K562 (cell line): ENCODE measurements around the gene MBOAT2. TPM values are rescaled to one million over a fixed set of nuclear protein-coding genes. Genes with fewer than 3 reads are reported as not detected.

Experiments used
- HDAC6 ChIP-seq: IDR thresholded peaks from 2 replicates; pipeline ENCODE4 v1.6.1; 2012; ENCODE audit warnings: low read depth, mild to moderate bottlenecking, control low read depth, inconsistent platforms, low read length, moderate library complexity
- KDM2B ChIP-seq: fragments of 250-450 bp; sonication (Bioruptor Pico); IDR thresholded peaks from 2 replicates; pipeline ENCODE4 v1.8.0; 2021; ENCODE audit warnings: mild to moderate bottlenecking, moderate library complexity
- KLF13 ChIP-seq: fragments of 450-650 bp; IDR thresholded peaks from 2 replicates; pipeline ENCODE4 v1.6.1; 2016; ENCODE audit warnings: missing genetic modification characterization, low read depth, mild to moderate bottlenecking, missing compliant biosample characterization, moderate library complexity, borderline replicate concordance
- MAFG ChIP-seq: fragments of 450-650 bp; conservative IDR thresholded peaks from 2 replicates; pipeline ENCODE4 v1.6.1; 2016; ENCODE audit warnings: missing genetic modification characterization, missing compliant biosample characterization
- MTA3 ChIP-seq: fragments of 450-650 bp; formaldehyde crosslinking; IDR thresholded peaks from 2 replicates; pipeline ENCODE4 v1.6.1; 2017; ENCODE audit warnings: mild to moderate bottlenecking, borderline replicate concordance
- MXI1 ChIP-seq: IDR thresholded peaks from 2 replicates; pipeline ENCODE4 v1.6.1; 2011; ENCODE audit warnings: low read depth, mild to moderate bottlenecking, improper control_type of control experiment, low read length
- NCOA4 ChIP-seq: fragments of 450-650 bp; IDR thresholded peaks from 2 replicates; pipeline ENCODE4 v1.6.1; 2018; ENCODE audit warnings: mild to moderate bottlenecking; ENCODE audit not compliant: partially characterized antibody
- POLR2AphosphoS2 ChIP-seq: IDR thresholded peaks from 2 replicates; pipeline ENCODE4 v1.6.1; 2012; ENCODE audit warnings: low read length, improper control_type of control experiment
- PPARD ChIP-seq: fragments of 250-450 bp; sonication (Bioruptor Pico); IDR thresholded peaks from 2 replicates; pipeline ENCODE4 v1.8.0; 2022; ENCODE audit warnings: inconsistent platforms, mild to moderate bottlenecking, moderate library complexity
- SMARCC2 ChIP-seq: fragments of 450-650 bp; IDR thresholded peaks from 2 replicates; pipeline ENCODE4 v1.6.1; 2017; ENCODE audit warnings: antibody characterized with exemption, moderate library complexity, mild to moderate bottlenecking, low read depth
- U2AF2 ChIP-seq: fragments of 200-400 bp; formaldehyde crosslinking; optimal IDR thresholded peaks from 2 replicates; pipeline ENCODE3; 2017; ENCODE audit warnings: low read depth, mild to moderate bottlenecking, low read length
- ZEB2 ChIP-seq: fragments of 450-650 bp; IDR thresholded peaks from 2 replicates; pipeline ENCODE4 v1.6.1; 2016
- ZNF140 ChIP-seq: fragments of 250-450 bp; sonication (Bioruptor Pico); IDR thresholded peaks from 2 replicates; pipeline ENCODE4 v1.8.0; 2021; ENCODE audit warnings: moderate library complexity, mild to moderate bottlenecking, inconsistent platforms
- ZNF224 ChIP-seq: sonication (generic); formaldehyde crosslinking; IDR thresholded peaks from 2 replicates; pipeline ENCODE4 v1.8.0; 2022; ENCODE audit warnings: mild to moderate bottlenecking, missing genetic modification reagents
- ZNF263 ChIP-seq: sonication (generic); formaldehyde crosslinking; IDR thresholded peaks from 2 replicates; pipeline ENCODE4 v1.8.0; 2022; ENCODE audit warnings: mild to moderate bottlenecking, missing genetic modification reagents, borderline replicate concordance
- ZNF445 ChIP-seq: fragments of 250-450 bp; sonication (Bioruptor Pico); IDR thresholded peaks from 2 replicates; pipeline ENCODE4 v1.4.0; 2020; ENCODE audit warnings: low read depth, mild to moderate bottlenecking, moderate library complexity
- ZNF584 ChIP-seq: fragments of 200-800 bp; sonication (Bioruptor generic); IDR thresholded peaks from 2 replicates; pipeline ENCODE4 v1.6.1; 2016; ENCODE audit warnings: low read depth, mild to moderate bottlenecking, missing genetic modification characterization, missing compliant biosample characterization
- polyA plus RNA-seq, 8 experiments: library from polyadenylated mRNA; depleted of rRNA in 4 of 8; stranded (reverse) in 5 of 8; unstranded in 3 of 8; fragments of >200 nt; fragmentation: Nextera tagmentation in 2 of 8; fragmentation: Illumina TruSeq in 1 of 8; extraction: Ambion mirVana in 2 of 8; extraction: Trizol in 1 of 8; gene quantifications; 2 replicates each; pipeline versions ENCODE4 v1.2.1 to v1.2.3, GENCODE V29; 2011 to 2014; ENCODE audit warnings: inconsistent platforms in 1 of 8, missing spikeins in 1 of 8
- total RNA-seq, 7 experiments: library from RNA; depleted of rRNA in 6 of 7; stranded (reverse); fragments of >200 nt in 6 of 7; fragmentation: Illumina TruSeq in 2 of 7; extraction: Trizol in 2 of 7; gene quantifications; 2 replicates each; pipeline versions ENCODE4 v1.2.1 to v1.2.3, GENCODE V29; 2011 to 2021; ENCODE audit warnings: low replicate concordance in 1 of 7
- TF ChIP-seq, protein P1 (sequence below): fragments of 450-650 bp; formaldehyde crosslinking; IDR thresholded peaks from 2 replicates; pipeline ENCODE4 v1.4.0; 2022; ENCODE audit warnings: missing genetic modification characterization
- TF ChIP-seq, protein P2 (sequence below): fragments of 450-650 bp; formaldehyde crosslinking; IDR thresholded peaks from 2 replicates; pipeline ENCODE4 v1.4.0; 2022; ENCODE audit warnings: mild to moderate bottlenecking, moderate library complexity
- TF ChIP-seq, protein P3 (sequence below): sonication (generic); formaldehyde crosslinking; IDR thresholded peaks from 2 replicates; pipeline ENCODE4 v1.8.0; 2022; ENCODE audit warnings: mild to moderate bottlenecking, missing genetic modification reagents
- TF ChIP-seq, protein P4 (sequence below): fragments of 250-450 bp; sonication (Bioruptor Pico); IDR thresholded peaks from 2 replicates; pipeline ENCODE4 v1.8.0; 2021; ENCODE audit warnings: mild to moderate bottlenecking, moderate library complexity
- TF ChIP-seq, protein P5 (sequence below): sonication (generic); formaldehyde crosslinking; IDR thresholded peaks from 2 replicates; pipeline ENCODE4 v1.8.0; 2022; ENCODE audit warnings: mild to moderate bottlenecking, missing genetic modification reagents, borderline replicate concordance

Gene MBOAT2
- total and polyA plus RNA-seq, 9 of the 15 experiments (the other 6 are each of a cell fraction or from before 2014, with no cell fraction given) = 8.4 to 122 (median 27.6) TPM

DNA sequence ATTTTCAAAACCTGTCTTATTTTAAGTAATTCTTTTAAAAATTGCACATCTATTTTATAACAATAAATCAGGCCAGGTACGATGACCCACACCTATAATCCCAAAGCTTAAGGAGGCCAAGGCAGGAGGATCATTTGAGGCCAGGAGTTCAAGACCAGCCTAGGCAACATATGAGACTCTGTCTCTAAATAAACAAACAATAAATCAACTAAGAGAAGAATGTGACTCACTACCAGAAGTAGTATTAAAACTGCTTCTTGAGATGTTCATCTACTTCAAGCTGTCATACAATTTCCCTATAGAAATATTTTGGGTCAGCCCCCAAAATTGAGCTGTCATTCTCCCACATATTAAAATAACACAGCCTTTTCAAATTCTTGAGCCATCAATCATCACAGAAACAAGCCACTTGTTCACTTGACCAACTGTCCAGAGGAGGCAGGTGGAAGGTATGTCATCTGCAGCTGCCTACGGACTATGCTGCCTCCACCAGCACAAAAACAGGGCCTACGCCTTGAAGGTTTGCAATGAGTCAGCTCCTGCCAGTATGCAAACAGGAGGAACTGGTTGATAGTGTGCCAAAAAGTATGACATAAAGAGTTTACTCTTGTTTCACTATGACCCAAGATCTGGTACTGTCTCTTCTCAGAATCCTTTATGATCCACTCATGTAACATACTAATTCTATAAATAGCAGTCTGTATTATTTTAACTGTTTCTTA, 199.7 kb downstream of the MBOAT2 start (continued):
- TF ChIP-seq, protein P1, sequence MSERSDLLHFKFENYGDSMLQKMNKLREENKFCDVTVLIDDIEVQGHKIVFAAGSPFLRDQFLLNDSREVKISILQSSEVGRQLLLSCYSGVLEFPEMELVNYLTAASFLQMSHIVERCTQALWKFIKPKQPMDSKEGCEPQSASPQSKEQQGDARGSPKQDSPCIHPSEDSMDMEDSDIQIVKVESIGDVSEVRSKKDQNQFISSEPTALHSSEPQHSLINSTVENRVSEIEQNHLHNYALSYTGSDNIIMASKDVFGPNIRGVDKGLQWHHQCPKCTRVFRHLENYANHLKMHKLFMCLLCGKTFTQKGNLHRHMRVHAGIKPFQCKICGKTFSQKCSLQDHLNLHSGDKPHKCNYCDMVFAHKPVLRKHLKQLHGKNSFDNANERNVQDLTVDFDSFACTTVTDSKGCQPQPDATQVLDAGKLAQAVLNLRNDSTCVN = no peak
- TF ChIP-seq MXI1 (no peak), ZNF263 (CRISPR knock-in tag) (no peak), MAFG (tag) (peak; percentile 77), MTA3 (peak; percentile 69; the same call in 1 of the 2 replicates), SMARCC2 (0 out of 2 replicates have a peak, but pooled peaks have one; percentile 45), ZNF224 (CRISPR knock-in tag) (no peak), ZNF584 (CRISPR knock-in tag) (no peak), KLF13 (no peak), NCOA4 (no peak), U2AF2 (no peak), ZNF140 (CRISPR knock-in tag) (no peak), ZNF445 (CRISPR knock-in tag) (no peak), POLR2AphosphoS2 (no peak), KDM2B (no peak), HDAC6 (no peak), PPARD (CRISPR knock-in tag) (no peak), ZEB2 (0 out of 2 replicates have a peak, but pooled peaks have one; percentile 41)
- TF ChIP-seq, protein P2, sequence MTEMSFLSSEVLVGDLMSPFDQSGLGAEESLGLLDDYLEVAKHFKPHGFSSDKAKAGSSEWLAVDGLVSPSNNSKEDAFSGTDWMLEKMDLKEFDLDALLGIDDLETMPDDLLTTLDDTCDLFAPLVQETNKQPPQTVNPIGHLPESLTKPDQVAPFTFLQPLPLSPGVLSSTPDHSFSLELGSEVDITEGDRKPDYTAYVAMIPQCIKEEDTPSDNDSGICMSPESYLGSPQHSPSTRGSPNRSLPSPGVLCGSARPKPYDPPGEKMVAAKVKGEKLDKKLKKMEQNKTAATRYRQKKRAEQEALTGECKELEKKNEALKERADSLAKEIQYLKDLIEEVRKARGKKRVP (CRISPR knock-in tag) = no peak
- TF ChIP-seq, protein P3, sequence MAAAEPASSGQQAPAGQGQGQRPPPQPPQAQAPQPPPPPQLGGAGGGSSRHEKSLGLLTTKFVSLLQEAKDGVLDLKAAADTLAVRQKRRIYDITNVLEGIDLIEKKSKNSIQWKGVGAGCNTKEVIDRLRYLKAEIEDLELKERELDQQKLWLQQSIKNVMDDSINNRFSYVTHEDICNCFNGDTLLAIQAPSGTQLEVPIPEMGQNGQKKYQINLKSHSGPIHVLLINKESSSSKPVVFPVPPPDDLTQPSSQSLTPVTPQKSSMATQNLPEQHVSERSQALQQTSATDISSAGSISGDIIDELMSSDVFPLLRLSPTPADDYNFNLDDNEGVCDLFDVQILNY (CRISPR knock-in tag) = no peak
- TF ChIP-seq, protein P4, sequence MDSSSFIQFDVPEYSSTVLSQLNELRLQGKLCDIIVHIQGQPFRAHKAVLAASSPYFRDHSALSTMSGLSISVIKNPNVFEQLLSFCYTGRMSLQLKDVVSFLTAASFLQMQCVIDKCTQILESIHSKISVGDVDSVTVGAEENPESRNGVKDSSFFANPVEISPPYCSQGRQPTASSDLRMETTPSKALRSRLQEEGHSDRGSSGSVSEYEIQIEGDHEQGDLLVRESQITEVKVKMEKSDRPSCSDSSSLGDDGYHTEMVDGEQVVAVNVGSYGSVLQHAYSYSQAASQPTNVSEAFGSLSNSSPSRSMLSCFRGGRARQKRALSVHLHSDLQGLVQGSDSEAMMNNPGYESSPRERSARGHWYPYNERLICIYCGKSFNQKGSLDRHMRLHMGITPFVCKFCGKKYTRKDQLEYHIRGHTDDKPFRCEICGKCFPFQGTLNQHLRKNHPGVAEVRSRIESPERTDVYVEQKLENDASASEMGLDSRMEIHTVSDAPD (CRISPR knock-in tag) = no peak
- TF ChIP-seq, protein P5, sequence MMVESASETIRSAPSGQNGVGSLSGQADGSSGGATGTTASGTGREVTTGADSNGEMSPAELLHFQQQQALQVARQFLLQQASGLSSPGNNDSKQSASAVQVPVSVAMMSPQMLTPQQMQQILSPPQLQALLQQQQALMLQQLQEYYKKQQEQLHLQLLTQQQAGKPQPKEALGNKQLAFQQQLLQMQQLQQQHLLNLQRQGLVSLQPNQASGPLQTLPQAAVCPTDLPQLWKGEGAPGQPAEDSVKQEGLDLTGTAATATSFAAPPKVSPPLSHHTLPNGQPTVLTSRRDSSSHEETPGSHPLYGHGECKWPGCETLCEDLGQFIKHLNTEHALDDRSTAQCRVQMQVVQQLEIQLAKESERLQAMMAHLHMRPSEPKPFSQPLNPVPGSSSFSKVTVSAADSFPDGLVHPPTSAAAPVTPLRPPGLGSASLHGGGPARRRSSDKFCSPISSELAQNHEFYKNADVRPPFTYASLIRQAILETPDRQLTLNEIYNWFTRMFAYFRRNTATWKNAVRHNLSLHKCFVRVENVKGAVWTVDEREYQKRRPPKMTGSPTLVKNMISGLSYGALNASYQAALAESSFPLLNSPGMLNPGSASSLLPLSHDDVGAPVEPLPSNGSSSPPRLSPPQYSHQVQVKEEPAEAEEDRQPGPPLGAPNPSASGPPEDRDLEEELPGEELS (CRISPR knock-in tag) = no peak
